Inflammatory macrophage treated with lipopolysaccharide for 1 hour (primary cell): Measurements from ENCODE around the gene MBNL2.
A peak's percentile ranks its signal among the peaks of the same experiment; 100 is the strongest.

Experiments used
- DNase-seq, 2 donors: peaks; one replicate each; pipeline ENCODE4 v3.0.0-alpha.2; 2020 to 2022

The MBNL2 gene

DNA sequence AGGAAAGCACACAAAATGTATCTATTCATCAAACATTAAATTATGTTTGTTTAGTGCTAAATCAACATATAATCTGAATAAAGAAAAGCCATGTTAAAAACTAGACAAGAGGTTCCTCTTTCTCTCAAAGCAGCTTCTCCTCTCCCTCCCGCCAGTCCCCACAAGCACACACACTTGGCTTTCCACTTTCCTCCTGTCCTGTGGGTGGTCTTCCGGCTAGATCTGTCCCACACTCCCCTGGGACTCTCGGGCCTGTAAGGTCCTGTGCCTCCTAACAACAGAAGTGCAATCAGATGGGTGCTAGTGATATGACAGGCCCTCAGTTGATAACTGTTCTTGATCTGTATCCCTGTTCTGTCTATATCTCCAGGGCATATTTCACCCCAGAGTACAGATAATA, 166.2 kb downstream of the MBNL2 start:
- DNase-seq: peak in 1 of 2 donors; percentile 20

DNA sequence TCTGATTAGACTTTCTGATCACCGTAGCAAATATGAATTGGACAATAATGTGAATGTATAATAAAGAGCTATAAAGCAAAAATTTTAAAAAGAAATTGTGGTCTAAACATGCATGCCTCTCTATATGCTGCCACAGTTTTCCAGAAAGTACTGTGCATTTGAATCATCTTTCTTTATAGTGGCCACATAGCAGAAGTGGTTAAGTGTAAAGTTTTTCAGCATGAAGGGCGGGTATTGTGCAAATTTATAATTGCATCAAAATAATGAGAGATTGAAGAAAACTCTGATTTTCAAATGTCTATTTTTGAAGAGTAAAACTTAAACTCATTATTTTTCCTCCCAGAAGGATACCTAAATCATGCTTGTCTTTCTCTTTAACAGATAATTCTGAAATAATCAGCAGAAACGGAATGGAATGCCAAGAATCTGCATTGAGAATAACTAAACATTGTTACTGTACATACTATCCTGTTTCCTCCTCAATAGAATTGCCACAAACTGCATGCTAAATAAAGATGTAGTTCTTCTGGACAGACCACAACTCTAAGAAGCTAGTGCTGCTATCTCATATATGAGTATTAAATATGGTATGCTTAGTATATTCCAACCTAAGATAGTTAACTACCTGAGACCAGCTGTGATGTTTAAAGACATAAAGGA, 168.9 kb downstream of the MBNL2 start:
- DNase-seq: peak; percentile 38 to 58

DNA sequence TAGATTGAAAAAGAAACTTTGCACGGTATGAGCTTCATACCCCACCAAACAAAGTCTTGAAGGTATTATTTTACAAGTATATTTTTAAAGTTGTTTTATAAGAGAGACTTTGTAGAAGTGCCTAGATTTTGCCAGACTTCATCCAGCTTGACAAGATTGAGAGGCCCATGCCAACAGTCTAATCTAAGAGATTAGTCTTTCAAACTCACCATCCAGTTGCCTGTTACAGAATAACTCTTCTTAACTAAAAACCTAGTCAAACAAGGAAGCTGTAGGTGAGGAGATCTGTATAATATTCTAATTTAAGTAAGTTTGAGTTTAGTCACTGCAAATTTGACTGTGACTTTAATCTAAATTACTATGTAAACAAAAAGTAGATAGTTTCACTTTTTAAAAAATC, 169.9 kb downstream of the MBNL2 start:
- no peak for DNase-seq

DNA sequence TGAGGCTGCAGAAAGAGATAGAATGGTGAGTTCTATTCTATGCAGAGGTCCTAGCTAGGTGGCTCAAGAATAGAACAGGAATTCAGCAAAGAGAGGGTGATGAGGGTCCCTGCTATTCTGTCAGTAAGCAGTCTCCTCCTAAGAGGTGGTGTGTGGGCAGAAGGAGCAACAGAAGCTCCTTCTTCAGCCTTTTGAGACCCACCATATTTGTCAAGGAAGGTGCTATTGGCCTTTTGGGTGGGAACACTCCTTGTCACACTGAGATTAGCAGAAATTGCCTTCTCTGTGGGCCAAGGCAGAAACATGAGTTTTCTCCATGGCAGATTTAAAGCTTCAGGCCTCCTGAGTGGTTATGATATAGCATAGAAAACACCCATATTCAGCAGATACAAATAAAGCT, 172.4 kb downstream of the MBNL2 start:
- no peak for DNase-seq

DNA sequence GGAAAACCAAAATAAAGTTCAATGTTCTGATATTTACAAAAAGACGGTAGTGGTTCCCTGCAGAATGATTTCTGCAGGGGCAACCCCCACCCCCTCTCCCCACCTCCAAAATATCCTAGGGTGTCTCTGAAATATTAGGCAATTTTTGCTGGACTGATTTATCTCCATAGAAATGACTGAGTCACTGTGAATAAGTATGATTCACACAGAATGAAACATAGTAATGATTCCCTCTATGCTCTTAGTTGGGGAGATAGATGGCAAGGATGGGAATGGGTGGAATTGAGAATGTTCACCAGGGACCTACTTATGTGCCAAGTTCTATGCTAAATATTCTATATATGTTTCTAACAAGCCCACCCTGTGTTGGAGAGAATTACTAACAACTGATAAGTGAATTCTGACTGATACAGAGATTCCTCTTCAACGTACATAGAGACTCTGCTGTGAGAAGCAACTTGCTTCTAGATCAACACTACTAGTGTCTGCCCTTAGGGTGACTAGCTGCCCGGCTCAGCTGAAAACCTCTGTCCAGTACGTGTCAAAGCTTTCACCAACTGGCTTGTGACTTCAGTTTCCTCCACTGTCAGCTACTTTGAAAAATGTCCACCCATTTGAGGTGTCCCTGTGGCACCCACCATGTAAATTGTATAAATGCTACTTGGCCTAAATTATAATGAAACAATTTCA, 173.5 kb downstream of the MBNL2 start:
- peak; percentile 14 to 59 for DNase-seq

DNA sequence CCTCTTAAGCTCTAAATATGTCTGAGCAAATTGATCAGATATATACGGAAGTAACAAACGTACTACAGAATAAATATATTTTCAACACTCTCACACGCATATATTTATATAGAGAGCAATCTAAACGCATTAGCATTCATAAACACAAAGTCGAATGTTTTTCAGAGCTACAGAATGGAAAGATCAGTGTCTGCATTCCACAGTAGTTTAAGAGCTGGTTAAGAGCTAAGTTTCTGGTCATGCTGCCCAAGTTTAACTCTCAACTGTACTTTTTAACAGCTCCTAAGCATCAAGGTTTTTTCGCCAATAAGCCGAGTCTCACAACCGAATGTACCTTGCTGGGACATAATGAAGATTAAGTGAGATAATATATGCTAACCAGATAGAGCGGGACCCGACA, 175.1 kb downstream of the MBNL2 start:
- DNase-seq: no peak

DNA sequence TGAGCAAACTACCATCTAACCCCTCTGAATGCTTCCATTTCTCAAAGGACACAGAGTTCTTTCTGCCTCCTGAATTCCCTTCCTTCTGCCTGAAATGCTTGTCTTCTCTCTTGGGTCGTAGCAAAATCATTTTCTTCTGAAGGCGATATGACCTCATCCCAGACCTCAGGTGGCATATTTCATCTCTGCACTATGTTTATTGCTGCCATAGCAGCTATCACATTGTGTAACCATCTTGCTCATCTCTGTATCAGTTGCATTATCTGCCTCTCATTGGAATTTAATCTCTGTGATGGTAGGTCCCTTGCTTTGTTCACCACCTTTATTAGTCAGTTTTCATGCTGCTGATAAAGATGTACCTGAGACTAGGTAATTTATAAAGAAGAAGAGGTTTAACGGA, 179.3 kb downstream of the MBNL2 start:
- DNase-seq: no peak

DNA sequence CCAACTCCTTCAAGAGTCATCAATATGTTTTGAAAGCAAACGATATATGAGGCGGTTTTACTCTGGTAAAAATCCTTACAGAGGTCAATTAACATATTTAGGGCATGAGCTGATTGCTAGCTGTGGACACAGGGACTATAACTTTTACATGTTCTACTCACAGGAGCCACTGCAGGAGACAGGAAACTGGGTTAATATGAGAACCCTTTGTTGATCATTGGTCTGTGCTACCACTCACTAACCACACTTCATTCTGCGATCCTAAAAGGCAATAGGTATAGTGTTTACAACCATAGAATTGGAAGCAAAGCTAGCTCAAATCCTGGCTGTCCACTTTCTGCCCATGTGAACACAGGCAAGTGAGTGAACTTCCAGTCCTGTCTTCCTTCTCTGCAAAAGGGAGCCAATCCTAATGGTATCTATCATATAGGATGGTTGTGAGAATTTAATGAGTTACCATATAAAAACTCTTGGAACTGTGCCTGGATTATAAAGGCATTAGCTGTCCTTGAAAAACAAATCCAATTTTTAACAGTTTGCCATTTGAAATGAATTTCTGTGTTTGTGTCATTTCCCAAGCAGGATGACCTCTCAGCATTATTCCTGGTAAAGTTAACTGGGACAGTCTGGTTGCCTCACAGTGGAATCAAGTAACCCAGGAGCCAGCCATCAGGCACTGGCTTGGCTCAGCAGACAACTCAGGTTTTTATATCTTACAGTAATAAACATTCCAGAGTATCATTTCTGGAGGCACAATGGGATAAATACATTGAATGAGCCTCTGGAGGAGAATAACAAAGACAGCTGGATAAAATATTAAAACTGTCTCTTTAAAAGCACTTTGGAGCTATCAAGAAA, 182.0 kb downstream of the MBNL2 start:
- no peak for DNase-seq

DNA sequence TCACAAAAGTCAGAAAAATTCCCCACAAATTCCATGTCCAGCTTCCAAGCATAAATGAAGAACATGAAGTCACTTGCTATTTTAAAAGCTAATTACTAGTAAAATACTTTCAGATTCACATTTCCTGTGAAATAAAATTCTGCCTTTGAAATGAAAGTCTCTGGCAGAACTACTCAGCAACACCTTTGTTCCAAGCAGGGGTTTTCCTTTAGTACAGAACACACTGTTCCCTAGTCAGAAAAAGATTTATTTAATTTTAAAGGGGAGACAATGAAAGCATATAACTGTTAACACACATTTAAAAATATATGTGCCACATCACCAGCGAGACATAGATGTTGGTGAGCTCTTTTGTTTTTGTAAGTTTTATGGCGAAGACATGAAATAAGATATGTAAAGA, 185.4 kb downstream of the MBNL2 start:
- DNase-seq: no peak

DNA sequence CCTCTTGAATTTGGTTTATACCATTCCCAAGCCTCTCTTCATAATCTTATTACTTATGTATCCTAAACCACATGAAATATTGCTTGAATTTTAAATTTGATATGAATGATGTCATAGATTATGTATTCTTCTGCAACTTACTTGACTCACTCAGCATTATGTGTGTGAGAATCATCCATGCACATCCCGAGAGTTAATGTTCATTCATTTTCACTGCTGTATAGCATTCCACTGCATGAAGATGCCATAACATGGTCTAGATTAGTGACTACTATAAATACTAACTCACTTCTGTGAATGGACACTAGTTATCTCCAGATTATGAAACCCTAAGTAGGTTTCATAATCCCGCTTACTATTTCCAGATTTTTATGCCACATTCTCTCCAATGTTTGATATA, 186.8 kb downstream of the MBNL2 start:
- no peak for DNase-seq

DNA sequence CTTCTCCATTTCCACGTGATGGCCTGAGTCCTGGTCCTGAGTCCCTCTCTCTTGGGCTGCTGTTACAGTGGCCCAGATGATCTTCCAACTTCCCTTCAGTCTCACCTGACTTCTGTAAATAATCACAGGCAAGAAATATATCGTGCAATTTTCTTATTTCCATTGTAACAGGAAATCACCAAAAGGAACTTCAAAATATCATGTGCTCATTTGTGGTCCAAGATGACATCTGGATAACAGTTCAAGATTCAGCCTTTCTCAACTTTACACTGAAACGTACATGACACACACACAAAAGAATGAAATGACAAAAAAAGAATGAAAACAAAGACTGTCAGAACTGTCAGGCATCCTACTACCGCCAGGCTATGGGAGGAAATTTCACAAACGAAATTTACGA, 189.9 kb downstream of the MBNL2 start:
- DNase-seq: no peak

DNA sequence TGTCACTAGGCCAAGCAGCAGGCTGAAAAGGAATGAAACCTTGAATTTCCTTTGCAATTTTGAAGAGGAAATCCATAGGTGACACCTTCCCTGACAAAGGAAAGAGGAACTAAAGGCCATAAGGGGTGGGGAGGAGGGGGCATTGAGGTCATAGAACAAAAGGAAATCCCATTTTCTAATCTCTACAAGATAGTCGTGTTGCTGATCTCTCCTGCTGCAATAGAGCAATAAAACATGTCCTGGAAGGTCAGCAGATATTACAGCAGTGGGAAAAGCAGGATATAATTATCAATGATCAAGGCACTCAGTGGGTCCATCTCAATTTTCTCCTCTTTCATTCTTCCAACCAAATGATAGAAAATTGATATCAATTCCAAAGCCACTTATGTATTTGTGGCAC, 191.6 kb downstream of the MBNL2 start:
- no peak for DNase-seq

DNA sequence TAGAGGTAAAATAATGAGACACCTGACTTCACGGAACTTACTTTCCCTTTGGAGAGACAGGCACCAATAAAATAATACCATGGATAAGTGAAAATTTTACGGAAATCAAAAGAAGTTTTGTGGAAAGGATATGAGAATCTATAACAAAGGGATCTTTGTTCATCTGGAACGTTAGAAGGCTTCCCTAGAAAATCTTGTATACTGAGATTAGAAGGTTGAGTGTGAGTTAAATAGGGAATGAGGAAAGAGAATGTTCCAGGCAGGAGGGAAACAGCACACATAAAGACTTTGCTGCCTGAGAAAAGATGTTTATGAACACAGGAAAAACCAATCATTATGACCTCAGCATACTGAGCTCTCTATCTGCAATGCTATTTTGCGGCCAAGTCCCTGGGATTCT, 192.3 kb downstream of the MBNL2 start:
- DNase-seq: no peak

DNA sequence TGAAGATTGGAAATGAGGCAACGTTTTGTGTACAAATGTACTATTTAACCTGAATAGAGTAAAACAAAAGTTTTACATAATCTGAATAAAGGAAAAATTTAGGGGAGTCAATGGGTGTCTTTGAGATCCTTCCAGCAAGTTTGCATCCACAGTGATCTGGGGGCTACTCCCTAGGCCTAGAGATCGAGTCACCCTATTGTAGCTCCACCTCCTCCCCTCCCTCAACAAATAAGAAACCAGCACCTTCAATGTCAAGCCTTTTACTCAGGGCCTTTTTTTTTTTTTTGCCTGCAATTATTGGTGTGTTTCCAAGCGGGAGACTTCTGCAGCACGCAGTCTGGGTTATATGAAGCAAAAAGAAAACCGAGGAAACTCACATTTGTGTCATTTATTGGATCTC, 195.6 kb downstream of the MBNL2 start:
- no peak for DNase-seq

DNA sequence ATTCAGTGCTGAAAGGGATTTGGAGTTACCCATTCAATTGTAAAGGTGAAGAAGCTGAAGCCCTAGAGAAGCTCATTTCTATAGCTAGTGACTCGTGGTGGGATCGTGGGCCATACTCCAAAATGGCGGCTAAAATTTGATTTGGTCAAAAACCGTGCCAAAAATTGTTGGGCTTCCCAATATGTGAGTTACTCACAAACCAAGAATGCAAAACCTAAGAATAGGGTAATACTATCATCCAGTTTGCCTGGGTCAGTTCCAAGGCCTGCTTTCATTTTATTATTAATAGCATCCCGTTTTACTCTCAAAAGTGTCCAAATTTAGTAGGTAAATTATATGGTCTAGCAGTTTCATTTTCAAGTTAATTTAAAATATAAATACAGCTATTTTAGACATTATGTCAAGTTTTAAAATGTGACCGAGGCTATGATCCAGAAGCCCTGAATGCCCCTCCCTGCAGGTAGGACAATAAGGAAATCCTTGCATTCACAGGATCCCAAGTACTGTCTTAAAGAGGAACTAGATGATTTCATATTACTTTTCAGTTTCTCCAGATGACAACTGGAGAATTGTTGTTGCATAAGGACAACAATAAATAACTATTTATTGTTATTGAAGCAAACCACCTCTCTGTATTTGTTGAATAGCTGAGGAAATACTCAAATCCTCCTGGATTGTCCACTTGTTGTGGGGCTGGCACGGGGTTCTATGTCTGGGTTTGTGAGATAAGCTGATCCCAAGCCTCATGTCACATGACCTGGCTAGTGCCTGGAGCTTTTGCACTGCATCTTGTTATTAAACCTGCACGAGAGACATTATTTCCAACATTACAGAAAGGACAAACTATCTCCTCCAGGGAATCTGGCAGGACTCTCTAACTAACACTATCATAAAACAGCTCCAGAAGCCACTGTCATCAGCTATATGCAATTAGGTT, 200.3 kb downstream of the MBNL2 start:
- DNase-seq: no peak

DNA sequence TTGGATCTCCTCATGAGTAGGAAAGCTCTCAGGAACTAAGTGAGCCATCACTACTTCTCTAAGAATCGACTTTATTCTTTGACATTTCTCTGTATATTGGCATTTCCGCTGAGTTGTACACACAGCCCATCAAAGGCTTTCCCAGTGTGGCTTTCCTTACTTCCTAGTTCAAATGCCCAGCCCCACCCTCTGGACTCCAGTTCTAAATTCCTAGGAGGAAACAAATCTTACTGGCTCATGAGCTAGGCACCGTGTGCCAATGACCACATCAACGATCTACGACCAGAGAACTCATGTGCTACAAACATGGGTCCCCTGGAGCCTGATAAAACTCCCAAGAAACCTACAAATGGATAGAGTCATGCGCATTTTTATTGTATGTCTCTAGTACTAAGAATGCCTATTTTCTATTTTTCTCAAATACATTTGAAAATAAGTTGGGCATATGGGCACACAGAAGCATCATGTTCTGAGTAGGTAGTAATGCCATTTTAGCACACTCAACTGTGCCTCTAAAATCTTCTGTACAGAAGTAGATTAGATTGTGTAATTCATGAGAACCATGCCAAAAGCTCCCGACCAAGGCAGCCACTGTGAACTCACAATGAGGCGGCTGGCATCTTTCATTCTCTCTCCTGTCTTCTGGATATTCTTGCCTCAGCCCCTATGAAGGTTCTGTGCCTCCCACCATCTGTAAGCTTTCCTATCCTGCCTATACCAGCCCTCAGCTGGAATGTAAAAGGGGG, 201.3 kb downstream of the MBNL2 start:
- DNase-seq: no peak

DNA sequence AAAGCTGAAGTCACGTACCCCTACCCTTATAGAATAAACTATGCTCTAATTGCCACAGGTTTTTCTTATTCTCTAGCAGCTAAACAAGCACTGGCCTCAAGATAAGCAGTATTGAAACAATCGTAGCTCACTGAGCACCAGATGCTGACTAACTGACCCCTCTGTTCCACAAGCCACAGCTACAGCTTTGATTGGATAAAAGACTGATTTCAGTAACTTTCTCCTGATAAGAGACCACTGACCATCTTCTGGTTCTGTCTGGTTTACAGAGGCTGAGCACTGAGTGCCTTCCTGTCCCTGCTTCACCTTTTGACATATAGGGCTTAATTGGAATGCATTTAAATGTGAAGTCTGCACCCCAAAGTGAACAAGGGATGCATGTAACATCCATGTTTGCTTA, 203.5 kb downstream of the MBNL2 start:
- no peak for DNase-seq

DNA sequence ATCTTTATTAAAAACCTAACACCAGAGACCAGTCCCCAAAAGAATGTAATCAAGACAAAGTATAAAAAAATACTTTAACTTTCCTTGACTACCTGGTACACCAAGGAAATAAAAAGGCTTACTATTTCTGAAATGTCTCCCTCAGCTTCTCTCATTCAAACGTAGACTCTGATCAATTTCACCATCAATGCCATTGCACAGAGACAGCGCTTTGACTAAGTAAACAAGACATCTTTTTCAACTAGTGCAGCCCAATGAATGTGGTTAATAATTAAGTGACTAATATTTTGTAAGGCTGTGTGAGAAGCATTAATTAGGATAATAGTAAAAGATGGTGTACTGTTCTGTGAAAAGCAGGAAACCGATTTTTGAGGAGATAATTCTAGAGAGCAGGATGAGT, 204.6 kb downstream of the MBNL2 start:
- DNase-seq: no peak

DNA sequence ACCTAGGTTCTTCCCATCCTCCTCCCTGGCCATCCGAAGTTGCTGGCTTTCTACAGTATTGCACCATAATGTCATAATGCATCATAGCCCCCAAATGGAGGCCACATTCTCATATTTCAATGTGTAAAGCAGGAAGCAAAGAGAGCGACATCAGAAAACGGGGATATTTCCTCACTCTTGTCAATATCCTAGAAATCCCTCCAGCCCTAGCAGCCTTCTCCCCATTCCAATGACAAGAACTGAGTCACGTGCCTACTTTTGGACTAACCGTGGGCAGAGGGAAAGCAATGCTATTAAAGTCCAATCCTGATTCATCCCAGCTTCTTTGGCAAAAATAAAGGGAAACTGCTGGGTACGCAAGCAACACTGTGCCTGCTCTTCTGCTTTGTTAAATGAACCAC, 207.5 kb downstream of the MBNL2 start:
- peak in 1 of 2 donors; percentile 41 for DNase-seq

DNA sequence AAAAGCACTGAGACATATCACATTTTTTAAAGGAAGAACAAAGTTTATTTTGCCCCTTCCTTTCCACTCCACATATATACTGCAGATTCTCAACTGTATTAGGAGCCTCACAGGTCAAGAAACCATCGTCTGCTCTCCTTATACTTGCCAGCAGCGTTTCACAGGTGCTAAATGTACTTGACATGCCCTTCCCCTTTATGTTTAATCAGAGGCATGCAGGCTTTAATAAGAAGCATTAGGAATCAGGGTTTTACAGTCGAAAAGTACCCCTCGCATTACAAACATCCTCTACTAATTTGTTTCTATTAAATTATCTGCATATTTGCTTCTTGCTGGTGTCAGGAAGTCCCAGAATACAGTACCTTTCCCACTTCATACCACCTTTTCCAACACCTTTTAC, 208.2 kb downstream of the MBNL2 start:
- DNase-seq: no peak

DNA sequence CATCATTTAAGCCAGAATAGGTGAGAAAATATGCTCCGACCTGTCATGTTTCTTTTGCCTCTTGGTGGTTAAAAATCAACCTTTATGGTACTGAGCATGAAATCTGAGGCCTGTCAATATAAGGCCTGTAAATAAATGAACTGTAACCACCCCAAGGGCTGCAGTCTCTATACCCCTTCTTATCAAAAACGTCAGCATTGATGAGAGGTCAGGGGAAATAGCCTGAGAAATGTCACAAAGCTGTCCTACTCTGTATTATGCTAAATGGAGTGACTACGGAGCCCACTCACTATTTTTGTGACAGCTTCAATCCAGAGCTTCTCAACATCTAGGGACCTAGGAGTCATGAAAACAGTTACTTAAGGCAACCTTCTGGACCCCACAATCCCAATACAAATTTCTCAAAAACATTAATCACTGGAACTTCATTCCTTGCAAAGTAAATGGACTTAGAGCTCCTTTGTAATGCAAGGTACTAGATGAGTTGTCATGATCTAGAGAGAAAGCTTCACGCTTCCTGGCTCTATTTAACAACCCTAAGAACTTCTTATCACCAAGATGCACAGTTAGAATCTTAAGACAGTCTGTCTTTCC, 209.1 kb downstream of the MBNL2 start:
- no peak for DNase-seq
